HG02840 (cell line): Measurements from ENCODE around the gene ZNF70.
"Not testable (repeated sequence)": the region's sequence is repeated elsewhere in the genome, so short reads cannot be mapped to it uniquely, and the experiment has no call there.

ENCODE experiments used
- ATAC-seq: cut with Tn5 transposase; IDR thresholded peaks from one replicate; pipeline ENCODE4 v1.9.1; 2021; ENCODE audit warnings: mild to moderate bottlenecking, moderate library complexity, moderate number of reproducible peaks; ENCODE audit not compliant: unreplicated experiment, low FRiP score

ZNF70 gene

DNA sequence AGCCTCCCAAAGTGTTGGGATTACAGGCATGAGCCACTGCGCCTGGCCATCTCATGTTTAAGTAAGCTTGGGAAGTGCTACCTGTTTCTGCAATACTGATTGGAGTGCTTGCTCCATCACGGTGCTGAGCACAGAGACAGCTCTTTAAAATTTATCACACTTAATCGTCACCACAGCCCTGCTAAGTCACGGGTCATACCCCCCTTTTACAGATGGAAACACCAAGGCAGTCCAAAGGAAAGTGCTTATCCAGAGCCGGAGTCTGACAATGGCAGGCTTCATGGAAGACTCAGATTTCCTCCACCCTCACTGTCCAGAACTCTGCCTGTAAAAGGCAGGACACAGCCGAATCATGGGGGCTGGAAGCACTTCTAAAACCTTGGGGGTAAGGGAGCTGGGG is 9.1 kb upstream of the ZNF70 start:
- ATAC-seq: no peak

GRCh38 chr22:23759566-23759965 is 8.7 kb upstream of the ZNF70 start:
- no peak for ATAC-seq

- ATAC-seq: no peak
These were observed 6.0 kb upstream of the ZNF70 start for GRCh38 chr22:23756891-23757290.

DNA sequence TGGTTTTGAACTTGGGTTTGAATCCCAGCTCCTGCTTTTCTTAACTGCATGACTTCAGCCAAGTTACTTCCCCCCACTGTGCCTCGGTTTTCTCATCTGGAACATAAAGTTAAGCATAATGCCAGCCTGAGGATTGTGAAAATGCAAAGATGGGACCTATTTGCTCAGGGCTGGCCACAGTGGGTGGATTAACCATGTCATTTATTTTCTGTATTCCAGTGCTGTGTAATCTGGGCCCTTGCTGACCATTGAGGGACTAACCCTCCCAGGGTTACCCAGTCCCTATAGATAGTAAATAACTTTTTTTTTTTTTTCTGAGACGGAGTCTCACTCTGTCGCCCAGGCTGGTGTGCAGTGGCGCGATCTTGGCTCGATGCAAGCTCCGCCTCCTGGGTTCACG is 4.8 kb upstream of the ZNF70 start:
- no peak for ATAC-seq

DNA sequence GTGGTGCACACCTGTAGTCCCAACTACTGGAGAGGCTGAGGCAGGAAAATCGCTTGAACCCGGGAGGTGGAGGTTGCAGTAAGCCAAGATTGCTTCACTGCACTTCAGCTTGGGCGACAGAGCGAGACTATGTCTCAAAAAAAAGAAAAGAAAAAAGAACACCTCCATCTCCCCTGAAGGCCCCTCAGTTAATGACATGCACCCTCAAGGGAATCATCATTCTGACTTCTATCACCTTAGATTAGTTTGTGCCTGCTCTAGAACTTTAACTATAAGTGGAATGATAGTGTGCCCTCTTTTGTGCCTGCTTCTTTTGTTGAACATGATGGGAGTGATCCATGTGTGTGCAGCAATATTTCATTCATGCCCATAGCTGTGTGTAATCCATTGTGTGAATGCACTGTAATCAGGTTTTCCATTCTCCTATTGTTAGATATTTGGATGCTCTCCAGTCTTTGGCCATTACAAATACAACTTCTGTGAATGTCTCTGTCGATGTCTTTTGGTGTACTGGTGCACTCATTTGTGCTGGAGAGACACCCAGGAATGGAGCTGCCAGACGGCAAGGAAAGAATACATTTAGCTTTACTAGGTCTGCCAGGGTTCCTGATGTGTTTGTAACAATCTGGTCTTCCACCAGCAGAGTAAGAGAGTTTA is 4.2 kb upstream of the ZNF70 start:
- no peak for ATAC-seq

- no peak for ATAC-seq
These were observed 3.5 kb upstream of the ZNF70 start, which contains the start of gene VPREB3 for GRCh38 chr22:23754220-23754919. TSS of gene VPREB3 (minus strand) at chr22:23754425. CDS start at chr22:23754363, 62 bp downstream.

GRCh38 chr22:23753385-23753784 is 2.5 kb upstream of the ZNF70 start:
- no peak for ATAC-seq

DNA sequence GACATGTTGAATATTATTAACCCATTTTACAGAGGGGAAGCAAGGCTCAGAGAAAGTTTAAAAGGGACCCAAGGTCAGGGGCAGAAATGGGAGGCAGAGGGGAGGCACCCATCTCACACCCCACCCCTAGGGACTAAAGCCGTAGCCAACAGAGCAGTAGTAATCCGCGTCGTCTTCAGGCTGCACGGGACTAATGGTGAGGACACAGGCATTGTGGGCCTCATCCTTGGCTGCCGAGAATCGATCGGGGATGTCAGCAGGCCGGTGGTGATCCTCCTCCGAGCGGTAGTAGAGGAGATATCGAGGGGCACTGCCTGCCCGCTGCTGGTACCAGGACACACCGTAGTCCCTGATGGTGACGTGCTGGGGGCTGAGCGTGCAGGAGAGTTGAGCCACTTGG is 1.8 kb upstream of the ZNF70 start:
- ATAC-seq: no peak

- ATAC-seq: no peak
These were observed 1.3 kb upstream of the ZNF70 start for GRCh38 chr22:23752090-23752691.

GRCh38 chr22:23751441-23751996 is 607 bp upstream of the ZNF70 start:
- peak; percentile 10 for ATAC-seq

- ATAC-seq: no peak
These were observed 572 bp downstream of the ZNF70 start for GRCh38 chr22:23750367-23750713.

DNA sequence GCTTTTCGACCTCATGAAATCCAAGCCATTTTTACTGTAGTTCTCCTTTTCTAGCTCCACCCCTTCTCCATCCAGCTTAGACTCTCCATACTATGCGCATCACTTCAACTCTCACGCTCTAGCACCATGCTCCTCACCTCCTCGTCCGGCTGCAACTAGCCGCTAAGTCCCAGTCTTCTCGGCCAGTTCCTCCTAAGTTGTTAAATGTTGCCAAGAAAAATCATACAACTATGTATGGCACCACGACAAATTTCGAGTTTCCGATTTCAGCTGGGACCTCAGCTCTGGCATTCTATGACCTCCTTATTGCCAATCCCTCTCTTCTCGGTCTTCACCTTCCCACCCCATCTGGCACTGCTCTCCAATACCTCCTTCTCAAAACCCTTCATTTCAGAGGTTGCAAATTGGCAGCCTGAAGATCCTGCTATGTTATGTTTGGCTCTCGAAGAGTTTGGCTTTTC is 1.0 kb downstream of the ZNF70 start:
- ATAC-seq: no peak

DNA sequence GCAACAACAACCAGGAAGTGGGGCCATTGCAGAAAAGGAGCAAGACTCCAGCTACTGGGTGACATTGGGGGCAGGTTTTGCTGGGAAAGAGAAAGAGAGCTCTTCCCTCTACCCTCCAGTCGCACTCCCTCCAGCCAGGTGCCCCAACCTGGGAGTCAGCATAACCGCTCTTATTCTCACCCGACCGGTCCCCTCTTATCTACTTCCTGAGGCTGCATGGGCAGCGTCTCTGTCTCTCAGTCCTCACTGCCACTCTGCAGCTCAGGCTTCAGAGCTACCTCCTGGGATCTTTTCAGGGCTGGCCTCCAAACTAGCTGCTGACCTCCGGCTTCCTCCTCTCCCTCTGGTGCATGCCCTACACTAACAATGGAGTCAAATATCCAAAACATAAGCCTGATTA is 5.1 kb downstream of the ZNF70 start:
- ATAC-seq: no peak

- ATAC-seq: no peak
These were observed 6.4 kb downstream of the ZNF70 start for GRCh38 chr22:23744485-23744884.

GRCh38 chr22:23744001-23744400 is 6.9 kb downstream of the ZNF70 start:
- no peak for ATAC-seq

DNA sequence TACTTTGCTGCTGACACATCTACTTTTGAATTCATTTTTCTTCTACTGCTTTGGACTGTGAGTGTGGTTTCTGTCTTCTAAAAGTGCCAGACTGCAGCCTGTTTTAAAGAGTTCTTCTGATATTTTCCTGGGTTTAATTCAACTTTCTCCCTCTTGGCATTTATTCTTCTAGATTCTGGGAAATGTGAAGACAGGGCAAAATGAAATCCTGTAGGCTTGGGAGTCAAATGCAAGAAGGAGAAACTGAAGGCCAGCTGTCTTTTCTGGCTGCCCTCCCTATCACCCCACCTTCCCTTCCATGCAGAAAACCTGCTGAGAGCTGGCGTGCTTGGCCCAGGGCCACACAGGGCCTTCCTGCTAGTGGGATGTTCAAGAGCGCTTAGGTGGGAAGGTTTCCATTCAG is 7.6 kb downstream of the ZNF70 start:
- no peak for ATAC-seq

DNA sequence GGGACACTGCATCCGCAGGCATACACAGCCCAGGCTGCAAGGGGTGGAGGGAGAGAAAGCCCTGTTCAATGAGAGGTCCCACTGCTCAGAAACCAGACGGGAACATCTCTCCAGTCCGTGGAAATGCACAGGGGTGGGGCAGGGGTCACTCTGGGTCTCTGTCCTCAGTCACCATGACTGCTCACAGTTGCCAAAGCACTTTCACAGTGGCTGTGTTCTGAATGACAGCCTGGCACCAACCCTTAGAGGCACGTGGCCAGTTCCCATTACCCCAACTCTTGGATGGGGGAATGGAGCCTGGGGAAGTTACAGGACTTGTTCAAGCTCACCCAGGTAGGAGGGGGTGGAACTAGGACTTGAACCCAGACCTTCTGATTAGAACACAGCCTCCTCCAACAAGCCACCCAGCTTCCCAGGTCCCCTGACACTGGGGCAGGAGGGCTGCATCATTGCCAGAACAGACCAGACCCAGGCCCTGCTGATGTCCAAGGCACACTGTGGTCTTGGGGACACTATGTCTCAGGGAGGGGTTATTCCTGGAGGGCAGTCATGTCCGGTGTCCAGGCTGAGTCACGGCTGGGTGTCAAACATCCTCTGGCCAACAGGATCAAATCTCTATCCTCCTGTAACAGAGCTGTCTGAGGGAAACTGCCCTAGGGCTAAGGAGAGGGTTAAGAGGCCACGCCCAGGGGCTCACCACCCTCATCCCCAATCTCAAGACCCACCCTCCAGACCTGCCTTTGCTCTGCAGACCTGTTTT is 8.2 kb downstream of the ZNF70 start:
- no peak for ATAC-seq

DNA sequence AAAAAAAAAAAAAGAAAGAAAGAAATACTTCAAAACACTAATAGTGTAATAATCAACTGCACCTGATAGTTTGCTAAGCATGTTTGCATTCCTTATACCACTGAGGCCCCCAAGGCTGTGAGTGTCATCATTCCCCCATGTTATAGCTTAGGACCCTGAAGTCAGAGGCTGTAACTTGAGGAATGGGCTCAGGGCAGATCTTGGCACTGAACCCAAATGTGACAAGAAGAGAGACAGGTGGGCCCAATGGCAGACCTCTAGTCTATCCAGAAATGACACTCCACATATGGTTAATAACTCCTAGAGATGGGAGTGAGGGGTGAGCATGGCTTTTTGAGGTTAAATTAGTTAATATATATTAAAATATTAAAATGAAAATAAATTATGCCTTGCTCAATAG is 13.2 kb downstream of the ZNF70 start:
- no peak for ATAC-seq

DNA sequence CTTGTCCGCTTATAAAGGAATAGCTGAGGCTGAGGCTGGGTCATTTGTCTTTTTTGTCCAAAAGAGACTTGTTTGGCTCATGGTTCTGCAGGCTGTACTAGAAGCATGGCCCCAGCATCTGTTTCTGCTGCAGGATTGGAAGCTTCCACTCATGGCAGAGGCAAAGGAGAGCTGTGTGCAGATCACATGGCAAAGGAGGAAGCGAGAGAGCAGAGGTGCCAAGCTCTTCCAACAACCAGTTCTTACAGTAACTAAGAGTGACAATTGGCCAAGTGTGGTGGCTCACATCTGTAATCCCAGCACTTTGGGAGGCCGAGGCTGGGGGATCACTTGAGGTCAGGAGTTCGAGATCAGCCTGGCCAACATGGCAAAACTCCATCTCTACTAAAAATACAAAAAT is 22.8 kb downstream of the ZNF70 start:
- not testable (repeated sequence) for ATAC-seq

DNA sequence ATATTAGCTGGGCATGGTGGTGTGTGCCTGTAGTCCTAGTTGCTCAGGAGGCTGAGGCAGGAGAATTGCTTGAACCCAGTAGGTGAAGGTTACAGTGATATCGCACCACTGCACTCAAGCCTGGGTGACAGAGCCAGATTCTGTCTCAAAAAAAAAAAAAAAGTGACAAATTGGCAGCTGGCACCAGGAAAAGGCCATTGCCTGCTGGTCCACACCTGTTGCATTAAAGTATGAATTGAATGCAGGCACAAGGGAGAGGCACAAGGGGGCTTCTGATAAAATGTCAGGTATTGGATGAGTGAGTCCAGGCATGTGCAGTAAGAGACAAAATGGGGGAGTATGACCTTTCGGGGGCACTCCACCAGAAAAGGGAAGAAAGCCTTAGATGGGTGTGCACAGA is 28.2 kb downstream of the ZNF70 start:
- no peak for ATAC-seq

- no peak for ATAC-seq
These were observed 28.8 kb downstream of the ZNF70 start for GRCh38 chr22:23722160-23722559.
